ENCODE measurements around the gene RAN. TPM values are rescaled to one million over a fixed set of nuclear protein-coding genes. Genes with fewer than 3 reads are reported as not detected.

Gene RAN
- total and polyA plus RNA-seq, 9 of the 15 experiments (the other 6 are each of a cell fraction or from before 2014, with no cell fraction given) = 1,687 to 3,820 (median 2,300) TPM

- TF ChIP-seq RBM17 (IDR thresholded peaks at IDR 0.05; ENCODE audit: borderline replicate concordance, low read depth, low read length) (no peak), EHMT2 (IDR thresholded peaks at IDR 0.05) (no peak), GTF2B (IDR thresholded peaks at IDR 0.05; ENCODE audit: extremely low read depth, insufficient read length) (no peak), SIN3A (IDR thresholded peaks at IDR 0.05; ENCODE audit: borderline replicate concordance in 2 of 2, control insufficient read depth in 1 of 2, low read depth in 2 of 2, low read length in 2 of 2) (no peak), CEBPB (tag; IDR thresholded peaks at IDR 0.05) (peak; percentile 100), HMGXB4 (CRISPR knock-in tag; IDR thresholded peaks at IDR 0.05) (no peak), HCFC1 (IDR thresholded peaks at IDR 0.05; ENCODE audit: low read depth, low read length) (0 out of 2 replicates have a peak, but pooled peaks have one; percentile 16), PHB2 (IDR thresholded peaks at IDR 0.05; ENCODE audit: low read depth) (no peak), FIP1L1 (IDR thresholded peaks at IDR 0.05; ENCODE audit: low read depth, low read length, poor library complexity, severe bottlenecking) (no peak), TEAD2 (tag; IDR thresholded peaks at IDR 0.05) (no peak), FOXJ2 (tag; IDR thresholded peaks at IDR 0.05) (no peak), ZBTB8A (IDR thresholded peaks at IDR 0.05; ENCODE audit: partially characterized antibody) (no peak), CXXC5 (CRISPR knock-in tag; IDR thresholded peaks at IDR 0.05) (peak; percentile 38; the same call in 1 of the 2 replicates), SNRNP70 (optimal IDR thresholded peaks at IDR 0.05; ENCODE audit: low read depth, low read length) (no peak), RAD51 (IDR thresholded peaks at IDR 0.05; ENCODE audit: borderline replicate concordance, low read depth) (no peak), ZNF253 (CRISPR knock-in tag; conservative IDR thresholded peaks at IDR 0.05) (no peak), MBD2 (IDR thresholded peaks at IDR 0.05; ENCODE audit: borderline replicate concordance, low read depth) (no peak), IFI16 (CRISPR knock-in tag; IDR thresholded peaks at IDR 0.05) (no peak), ZMIZ1 (IDR thresholded peaks at IDR 0.05; ENCODE audit: low read depth in 2 of 2, low read length in 2 of 2) (no peak), POLR2AphosphoS5 (IDR thresholded peaks at IDR 0.05; ENCODE audit: control insufficient read depth, insufficient read depth, low read depth, low read length) (no peak), HSF4 (CRISPR knock-in tag; IDR thresholded peaks at IDR 0.05; ENCODE audit: borderline replicate concordance) (no peak), PREB (CRISPR knock-in tag; IDR thresholded peaks at IDR 0.05) (no peak)
Measured at GRCh38 chr12:130916241-130916911, 44.5 kb downstream of the RAN start (continued).

Measured in K562 (cell line).